SU-DHL-6 (cell line): Measurements from ENCODE around the gene PRKCE.

Source experiments
- EZH2phosphoT487 ChIP-seq: fragments of 200-600 bp; sonication (generic), shearing (Covaris generic); conservative IDR thresholded peaks from 2 replicates; pipeline ENCODE4 v1.6.1; 2018; ENCODE audit warnings: mild to moderate bottlenecking, antibody characterized with exemption, low read length, moderate library complexity, mixed read lengths
- TF ChIP-seq, protein P1 (sequence below): fragments of 200-600 bp; sonication (generic); IDR thresholded peaks from one replicate; pipeline ENCODE4 v1.5.1; 2017; ENCODE audit warnings: antibody characterized with exemption, mild to moderate bottlenecking, low read length, moderate library complexity; ENCODE audit not compliant: insufficient read depth, poor library complexity, severe bottlenecking

DNA sequence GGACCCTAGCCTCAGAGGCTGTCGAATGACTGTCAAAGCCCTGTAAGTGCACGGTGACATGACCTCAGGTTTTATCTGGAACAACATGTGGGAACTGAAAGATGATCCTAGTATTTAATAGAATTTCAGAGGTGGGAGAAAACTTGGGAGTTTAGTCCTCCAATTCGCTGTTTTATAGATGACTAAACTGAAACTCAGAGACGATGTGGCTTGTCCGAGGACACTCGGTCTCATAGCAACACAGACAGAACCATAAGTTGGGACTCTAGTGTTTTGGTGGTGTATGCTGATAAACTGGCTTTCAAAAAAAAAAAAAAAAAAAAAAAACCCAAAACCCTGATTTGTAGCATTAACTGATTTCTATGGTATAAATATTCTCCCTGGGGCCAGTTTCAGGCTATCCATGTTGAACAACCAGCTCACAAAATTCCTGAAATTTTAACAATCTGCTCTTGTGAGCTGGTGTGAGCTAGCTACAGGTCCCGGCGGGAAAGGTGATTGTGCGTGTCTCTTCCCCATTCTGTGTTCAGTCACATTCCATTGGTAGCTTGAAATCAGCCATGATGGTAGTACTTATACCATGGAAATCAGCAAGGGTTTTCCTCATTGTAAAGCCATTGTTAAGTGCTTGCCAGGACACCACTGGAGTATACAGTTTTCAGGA is 450.2 kb downstream of the PRKCE start:
- TF ChIP-seq, protein P1, sequence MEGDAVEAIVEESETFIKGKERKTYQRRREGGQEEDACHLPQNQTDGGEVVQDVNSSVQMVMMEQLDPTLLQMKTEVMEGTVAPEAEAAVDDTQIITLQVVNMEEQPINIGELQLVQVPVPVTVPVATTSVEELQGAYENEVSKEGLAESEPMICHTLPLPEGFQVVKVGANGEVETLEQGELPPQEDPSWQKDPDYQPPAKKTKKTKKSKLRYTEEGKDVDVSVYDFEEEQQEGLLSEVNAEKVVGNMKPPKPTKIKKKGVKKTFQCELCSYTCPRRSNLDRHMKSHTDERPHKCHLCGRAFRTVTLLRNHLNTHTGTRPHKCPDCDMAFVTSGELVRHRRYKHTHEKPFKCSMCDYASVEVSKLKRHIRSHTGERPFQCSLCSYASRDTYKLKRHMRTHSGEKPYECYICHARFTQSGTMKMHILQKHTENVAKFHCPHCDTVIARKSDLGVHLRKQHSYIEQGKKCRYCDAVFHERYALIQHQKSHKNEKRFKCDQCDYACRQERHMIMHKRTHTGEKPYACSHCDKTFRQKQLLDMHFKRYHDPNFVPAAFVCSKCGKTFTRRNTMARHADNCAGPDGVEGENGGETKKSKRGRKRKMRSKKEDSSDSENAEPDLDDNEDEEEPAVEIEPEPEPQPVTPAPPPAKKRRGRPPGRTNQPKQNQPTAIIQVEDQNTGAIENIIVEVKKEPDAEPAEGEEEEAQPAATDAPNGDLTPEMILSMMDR, result no peak
- TF ChIP-seq EZH2phosphoT487, result no peak
